HG02759 (cell line): ENCODE results near the gene MX1.

Source experiments
- ATAC-seq: cut with Tn5 transposase; IDR thresholded peaks from one replicate; pipeline ENCODE4 v1.9.1; 2021; ENCODE audit warnings: mild to moderate bottlenecking, moderate library complexity; ENCODE audit not compliant: unreplicated experiment

The MX1 gene

DNA sequence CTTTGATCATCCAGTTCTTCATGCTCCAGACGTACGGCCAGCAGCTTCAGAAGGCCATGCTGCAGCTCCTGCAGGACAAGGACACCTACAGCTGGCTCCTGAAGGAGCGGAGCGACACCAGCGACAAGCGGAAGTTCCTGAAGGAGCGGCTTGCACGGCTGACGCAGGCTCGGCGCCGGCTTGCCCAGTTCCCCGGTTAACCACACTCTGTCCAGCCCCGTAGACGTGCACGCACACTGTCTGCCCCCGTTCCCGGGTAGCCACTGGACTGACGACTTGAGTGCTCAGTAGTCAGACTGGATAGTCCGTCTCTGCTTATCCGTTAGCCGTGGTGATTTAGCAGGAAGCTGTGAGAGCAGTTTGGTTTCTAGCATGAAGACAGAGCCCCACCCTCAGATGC, 32.5 kb downstream of the MX1 start:
- ATAC-seq: no peak

GRCh38 chr21:41459884-41460534, 34.0 kb downstream of the MX1 start:
- no peak for ATAC-seq

GRCh38 chr21:41460578-41461527, 34.8 kb downstream of the MX1 start:
- peak; percentile 73 for ATAC-seq

- ATAC-seq: no peak
Measured at GRCh38 chr21:41465176-41465781, 39.2 kb downstream of the MX1 start.

- ATAC-seq: no peak
Measured at GRCh38 chr21:41466024-41466820, 40.2 kb downstream of the MX1 start.

DNA sequence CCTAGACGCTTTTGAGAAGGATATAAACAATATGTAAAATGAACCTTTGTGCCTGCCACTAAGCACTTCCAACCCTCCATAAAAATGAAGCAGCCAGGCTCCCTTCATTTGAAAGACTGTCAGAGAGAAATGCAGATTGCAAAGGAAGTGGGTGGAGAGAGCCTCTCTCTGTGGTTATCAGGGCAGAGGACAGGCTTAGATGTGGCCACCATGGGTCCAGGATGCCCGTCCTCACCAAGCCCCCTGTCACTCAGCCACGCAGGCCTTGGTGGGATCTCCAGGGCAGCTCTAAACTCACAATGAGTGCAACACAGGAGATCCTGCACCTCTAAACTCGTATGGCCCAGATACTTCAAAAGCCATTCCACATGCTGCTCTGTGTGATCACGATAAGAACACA, 44.0 kb downstream of the MX1 start:
- no peak for ATAC-seq

DNA sequence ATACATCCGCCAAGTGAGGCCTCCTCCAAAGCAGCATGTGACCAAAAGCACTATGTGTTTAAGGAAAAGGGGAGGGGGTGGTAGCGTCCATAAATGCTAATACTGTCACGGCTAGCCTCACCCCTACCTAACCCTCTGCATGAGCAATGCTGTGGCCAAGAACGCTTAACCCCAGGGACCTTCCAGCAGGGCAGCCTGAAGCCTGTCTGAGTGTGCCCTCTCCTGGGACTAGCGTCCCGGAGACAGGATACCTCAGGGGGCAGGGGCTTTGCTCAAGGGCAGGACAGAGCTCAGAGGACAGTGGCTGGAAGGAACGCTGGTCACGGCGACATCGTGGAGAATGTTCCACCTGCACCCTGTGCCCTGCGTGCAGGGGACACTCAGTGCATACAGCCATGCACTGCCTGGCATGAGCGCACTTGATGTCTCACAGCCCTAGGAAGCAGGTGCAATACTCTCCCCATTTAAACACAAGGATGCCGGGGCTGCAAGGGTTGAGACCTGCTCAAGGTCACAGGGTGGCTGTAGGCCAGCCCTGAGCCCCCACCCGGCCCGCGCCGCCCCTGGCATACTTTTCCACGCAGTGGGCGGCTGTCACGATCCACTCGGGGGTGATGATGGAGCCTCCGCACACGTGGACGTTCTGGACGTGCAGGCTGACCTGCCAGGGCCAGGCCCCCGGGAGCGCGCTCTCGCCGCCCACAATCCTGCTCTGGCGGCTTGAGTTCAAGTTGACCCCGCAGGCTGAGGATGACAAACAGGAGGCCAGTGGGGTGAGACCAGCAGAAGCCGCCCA, 46.9 kb downstream of the MX1 start:
- ATAC-seq: no peak

GRCh38 chr21:41475714-41476420, 49.8 kb downstream of the MX1 start:
- ATAC-seq: no peak

GRCh38 chr21:41477641-41478318, 51.7 kb downstream of the MX1 start:
- ATAC-seq: no peak

DNA sequence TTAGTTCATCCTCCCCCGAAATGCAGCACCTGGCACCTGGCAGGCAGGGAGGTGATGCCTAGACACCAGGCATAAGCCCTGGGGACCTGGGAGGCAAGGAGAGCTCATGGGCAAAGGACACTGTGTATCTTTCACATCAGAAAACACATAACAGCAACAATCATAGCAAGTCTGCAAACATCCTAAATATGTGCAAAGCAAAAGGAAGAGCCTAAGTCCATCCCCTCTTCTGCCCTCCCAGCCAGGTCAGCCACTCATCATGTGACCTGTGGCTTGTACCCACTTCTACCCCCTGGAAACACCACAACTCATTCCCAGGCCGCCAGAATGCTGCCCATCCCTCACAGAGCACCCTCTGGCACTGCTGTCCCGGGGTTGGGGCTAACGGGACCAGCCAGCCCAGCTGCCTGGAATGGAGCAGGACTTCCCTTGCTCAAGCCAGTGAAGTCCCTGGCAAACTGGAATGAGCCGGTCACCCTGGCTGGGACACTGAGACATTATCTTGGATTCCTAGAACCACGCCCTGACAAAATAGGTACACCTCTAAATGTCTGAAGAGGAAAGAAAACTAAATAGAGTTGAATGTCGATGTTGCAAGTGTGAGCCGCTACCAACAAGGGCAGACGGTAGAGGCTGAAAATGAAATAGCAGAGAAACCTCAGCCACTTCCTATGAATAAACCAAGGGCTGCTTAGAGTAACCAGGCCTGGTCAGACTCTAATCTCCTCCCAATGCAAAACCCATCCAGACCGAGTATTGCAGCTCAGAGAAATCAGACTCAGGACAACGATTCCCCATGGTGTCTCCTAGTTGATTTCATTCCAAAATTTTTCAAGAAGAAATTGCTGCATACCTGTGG, 52.5 kb downstream of the MX1 start:
- ATAC-seq: no peak

DNA sequence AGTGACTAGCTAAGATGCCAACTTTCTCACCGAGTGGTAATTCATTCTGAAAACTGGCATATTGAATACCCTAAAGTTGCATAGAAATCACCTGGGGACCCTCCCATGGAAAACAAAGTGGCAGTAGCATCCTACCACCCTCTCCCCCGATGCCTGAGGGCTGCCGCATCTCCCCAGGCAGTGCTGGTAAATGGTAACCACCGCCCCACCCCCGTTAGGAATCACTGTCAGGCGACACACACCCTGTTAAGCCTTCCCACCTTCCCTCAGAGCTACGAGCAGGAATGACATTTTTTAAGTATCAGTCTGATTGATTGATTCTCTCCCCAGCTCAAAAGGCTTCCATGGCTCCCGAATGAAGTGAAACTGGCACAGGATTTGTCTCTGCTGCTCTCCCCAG, 53.6 kb downstream of the MX1 start:
- ATAC-seq: no peak

DNA sequence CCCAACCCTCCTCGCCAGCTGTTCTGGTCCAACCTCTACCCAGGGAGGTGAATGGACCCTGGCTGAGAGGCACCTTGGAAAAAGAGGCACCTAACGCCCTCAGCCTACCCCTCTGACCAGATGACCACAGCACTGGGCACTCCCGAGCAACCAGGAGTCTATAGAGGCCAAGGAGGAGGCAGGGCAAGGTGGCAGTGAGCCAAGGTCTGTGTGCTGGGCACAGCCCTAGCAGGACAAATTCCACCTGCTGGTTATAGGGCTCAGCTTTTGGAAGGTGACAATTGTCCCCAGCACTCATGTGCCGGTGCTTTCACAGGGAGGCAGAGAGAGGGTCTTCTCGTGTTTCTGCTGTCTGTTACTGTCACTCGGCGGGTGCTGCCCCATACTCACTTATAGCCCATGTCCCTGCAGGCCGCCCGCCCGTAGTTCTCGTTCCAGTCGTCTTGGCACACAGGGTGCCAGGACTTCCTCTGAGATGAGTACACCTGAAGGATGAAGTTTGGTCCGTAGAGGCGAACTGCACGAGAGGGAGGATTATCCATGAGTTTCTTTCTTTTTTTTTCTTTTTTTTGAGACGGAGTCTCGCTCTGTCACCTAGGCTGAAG, 54.1 kb downstream of the MX1 start:
- ATAC-seq: no peak

- ATAC-seq: no peak
Measured at GRCh38 chr21:41481191-41481590, 55.2 kb downstream of the MX1 start.

DNA sequence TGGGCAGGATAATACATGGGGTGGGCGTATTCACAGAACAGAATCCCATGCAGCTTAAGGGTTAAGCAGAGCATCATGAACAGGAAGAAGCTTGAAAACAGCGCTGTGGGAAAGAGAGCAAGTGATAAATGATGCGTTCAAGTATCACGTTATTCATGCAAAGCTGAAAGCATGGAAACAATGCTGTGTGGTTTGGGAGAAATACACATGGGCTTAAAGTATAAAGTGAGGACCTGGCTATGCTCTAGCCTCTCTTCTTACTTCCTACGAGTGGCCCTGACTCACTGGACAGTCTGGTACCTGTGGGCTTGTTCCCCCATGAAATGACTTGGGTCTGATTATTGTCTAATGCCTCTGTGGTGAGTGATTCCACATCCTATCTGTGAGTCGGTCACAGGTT, 56.3 kb downstream of the MX1 start:
- no peak for ATAC-seq

- ATAC-seq: no peak
Measured at GRCh38 chr21:41482980-41483379, 56.9 kb downstream of the MX1 start.

DNA sequence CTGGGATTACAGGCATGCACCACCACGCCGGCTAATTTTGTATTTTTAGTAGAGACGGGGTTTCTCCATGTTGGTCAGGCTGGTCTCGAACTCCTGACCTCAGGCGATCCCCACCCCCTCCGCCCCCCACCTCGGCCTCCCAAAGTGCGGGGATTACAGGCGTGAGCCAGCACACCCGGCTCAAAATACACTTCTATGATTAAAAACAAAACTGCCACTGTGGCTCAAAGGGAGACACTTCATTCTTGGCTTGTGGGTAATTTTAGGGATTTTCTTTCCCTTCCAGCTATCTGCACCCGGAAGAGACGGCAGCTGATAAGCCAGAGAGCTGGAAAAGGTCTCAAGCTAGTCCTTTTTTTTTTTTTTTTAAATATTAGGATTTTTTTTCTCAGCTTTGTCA, 57.4 kb downstream of the MX1 start:
- no peak for ATAC-seq

DNA sequence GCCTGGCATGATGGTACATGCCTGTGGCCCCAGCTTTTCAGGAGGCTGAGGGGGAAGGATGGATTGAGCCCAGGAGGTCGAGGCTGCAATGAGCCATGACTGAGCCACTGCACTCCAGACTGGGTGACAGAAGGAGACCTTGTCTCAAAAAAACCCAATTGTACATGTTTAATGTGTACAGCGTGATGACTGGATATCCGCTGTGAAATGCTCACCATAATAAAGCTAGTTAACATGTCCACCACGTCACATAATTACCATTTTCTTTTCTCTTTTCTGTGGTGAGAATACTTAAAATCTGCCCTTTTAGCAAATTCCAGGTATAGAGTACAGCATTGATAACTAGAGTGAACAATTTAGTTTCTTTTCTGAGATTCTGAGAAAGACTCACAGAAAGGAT, 57.9 kb downstream of the MX1 start:
- no peak for ATAC-seq

GRCh38 chr21:41487082-41487481, 61.0 kb downstream of the MX1 start:
- no peak for ATAC-seq
